Esophagus squamous epithelium (tissue), 4 donors: ENCODE measurements around the gene PSG2.

ENCODE experiments used
- POLR2A ChIP-seq, 4 donors: fragments of 450-650 bp; IDR thresholded peaks; one replicate each; pipeline ENCODE4 v1.6.1; 2017; ENCODE audit warnings: antibody characterized with exemption in 4 of 4, mild to moderate bottlenecking in 4 of 4, moderate library complexity in 3 of 4
- TF ChIP-seq, protein P1 (sequence below), 6 experiments: fragments of 450-650 bp in 4 of 6; fragments of 200-600 bp in 2 of 6; sonication (generic) in 2 of 6; IDR thresholded peaks; one replicate each; pipeline ENCODE4 v1.5.1; 2016 to 2019; ENCODE audit warnings: antibody characterized with exemption in 6 of 6, mild to moderate bottlenecking in 4 of 6, moderate library complexity in 4 of 6

DNA sequence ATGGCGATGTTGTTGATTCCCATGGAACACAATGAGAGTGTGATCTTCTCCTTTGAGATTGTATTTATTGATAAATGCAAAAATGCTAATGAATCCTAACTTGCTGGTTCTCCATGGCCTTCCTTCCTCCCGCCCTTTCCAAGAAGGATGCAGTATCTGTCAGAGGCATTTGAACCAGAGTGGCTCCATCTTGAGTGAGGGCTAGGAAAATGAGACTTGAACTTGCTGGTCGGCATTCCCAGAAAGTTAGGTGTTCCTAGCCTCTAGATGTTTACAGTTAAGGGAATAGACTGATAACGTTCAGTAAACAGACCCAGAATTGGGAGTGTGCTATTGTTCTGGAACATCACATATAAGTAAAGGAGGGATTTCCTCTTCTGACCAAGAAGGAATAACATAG lies 44.2 kb upstream of the PSG2 start:
- TF ChIP-seq POLR2A (IDR thresholded peaks at IDR 0.05), result no peak
- TF ChIP-seq, protein P1, sequence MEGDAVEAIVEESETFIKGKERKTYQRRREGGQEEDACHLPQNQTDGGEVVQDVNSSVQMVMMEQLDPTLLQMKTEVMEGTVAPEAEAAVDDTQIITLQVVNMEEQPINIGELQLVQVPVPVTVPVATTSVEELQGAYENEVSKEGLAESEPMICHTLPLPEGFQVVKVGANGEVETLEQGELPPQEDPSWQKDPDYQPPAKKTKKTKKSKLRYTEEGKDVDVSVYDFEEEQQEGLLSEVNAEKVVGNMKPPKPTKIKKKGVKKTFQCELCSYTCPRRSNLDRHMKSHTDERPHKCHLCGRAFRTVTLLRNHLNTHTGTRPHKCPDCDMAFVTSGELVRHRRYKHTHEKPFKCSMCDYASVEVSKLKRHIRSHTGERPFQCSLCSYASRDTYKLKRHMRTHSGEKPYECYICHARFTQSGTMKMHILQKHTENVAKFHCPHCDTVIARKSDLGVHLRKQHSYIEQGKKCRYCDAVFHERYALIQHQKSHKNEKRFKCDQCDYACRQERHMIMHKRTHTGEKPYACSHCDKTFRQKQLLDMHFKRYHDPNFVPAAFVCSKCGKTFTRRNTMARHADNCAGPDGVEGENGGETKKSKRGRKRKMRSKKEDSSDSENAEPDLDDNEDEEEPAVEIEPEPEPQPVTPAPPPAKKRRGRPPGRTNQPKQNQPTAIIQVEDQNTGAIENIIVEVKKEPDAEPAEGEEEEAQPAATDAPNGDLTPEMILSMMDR (IDR thresholded peaks at IDR 0.05), result no peak
